Nephron progenitor cell (in vitro differentiated cells): Measurements from ENCODE around the gene LRRC7.

Source experiments
- DNase-seq: peaks from one replicate; pipeline ENCODE4 v3.0.0; 2021
- H3K27ac Mint-ChIP-seq: 2 replicates; pipeline ENCODE4 v1.8.0; 2021; ENCODE audit warnings: mild to moderate bottlenecking, moderate library complexity, mixed read lengths
- H3K27me3 Mint-ChIP-seq: 2 replicates; pipeline ENCODE4 v1.8.0; 2021; ENCODE audit warnings: mild to moderate bottlenecking, low read depth, mixed read lengths; ENCODE audit not compliant: poor library complexity
- H3K36me3 Mint-ChIP-seq: 2 replicates; pipeline ENCODE4 v1.8.0; 2021; ENCODE audit warnings: low read depth, mixed read lengths
- H3K4me1 Mint-ChIP-seq: 2 replicates; pipeline ENCODE4 v1.8.0; 2021; ENCODE audit warnings: mixed read lengths
- H3K4me3 Mint-ChIP-seq: 2 replicates; pipeline ENCODE4 v1.8.0; 2021; ENCODE audit warnings: mild to moderate bottlenecking, moderate library complexity, mixed read lengths
- H3K9me3 Mint-ChIP-seq: 2 replicates; pipeline ENCODE4 v1.8.0; 2021; ENCODE audit warnings: mild to moderate bottlenecking, moderate library complexity, mixed read lengths
- CTCF ChIP-seq: fragments of 200-600 bp; sonication (generic); IDR thresholded peaks from 2 replicates; pipeline ENCODE4 v1.5.0; 2021; ENCODE audit warnings: antibody characterized with exemption

The LRRC7 gene

GRCh38 chr1:70048336-70049094 lies 480.8 kb downstream of the LRRC7 start:
- Mint-ChIP-seq H3K27me3 (peaks cover 8% of the 10 kb centered on the region), H3K4me1 (no peaks in the 10 kb centered on the region), H3K36me3 (no peaks in the 10 kb centered on the region), H3K27ac (no peak overlapping the region), H3K4me3 (no peak overlapping the region), H3K9me3 (no peaks in the 10 kb centered on the region)
- DNase-seq: no peak
- no peak for TF ChIP-seq CTCF

- H3K4me3 Mint-ChIP-seq: no peak overlapping the region
- H3K9me3 Mint-ChIP-seq: no peaks in the 10 kb centered on the region
Observed at GRCh38 chr1:70051926-70052325, 484.2 kb downstream of the LRRC7 start.

GRCh38 chr1:70057500-70057899 lies 489.8 kb downstream of the LRRC7 start:
- no peak for TF ChIP-seq CTCF
- Mint-ChIP-seq H3K4me1 (no peaks in the 10 kb centered on the region), H3K27ac (no peak overlapping the region), H3K27me3 (no peaks in the 10 kb centered on the region), H3K9me3 (no peaks in the 10 kb centered on the region), H3K4me3 (no peak overlapping the region), H3K36me3 (no peaks in the 10 kb centered on the region)
- DNase-seq: no peak

More at GRCh38 chr1:70051926-70052325, 484.2 kb downstream of the LRRC7 start:
- TF ChIP-seq CTCF: no peak
- Mint-ChIP-seq H3K27me3 (peaks cover 3% of the 10 kb centered on the region), H3K4me1 (no peaks in the 10 kb centered on the region), H3K27ac (no peak overlapping the region), H3K36me3 (no peaks in the 10 kb centered on the region)
- no peak for DNase-seq

GRCh38 chr1:70061231-70061630 lies 493.5 kb downstream of the LRRC7 start:
- no peak for DNase-seq
- Mint-ChIP-seq H3K27ac (no peak overlapping the region), H3K4me1 (no peaks in the 10 kb centered on the region), H3K36me3 (no peaks in the 10 kb centered on the region), H3K9me3 (no peaks in the 10 kb centered on the region), H3K27me3 (no peaks in the 10 kb centered on the region), H3K4me3 (no peak overlapping the region)
- TF ChIP-seq CTCF: no peak

- Mint-ChIP-seq H3K4me3 (no peak overlapping the region), H3K27ac (no peak overlapping the region), H3K9me3 (no peaks in the 10 kb centered on the region), H3K4me1 (no peaks in the 10 kb centered on the region), H3K36me3 (no peaks in the 10 kb centered on the region), H3K27me3 (no peaks in the 10 kb centered on the region)
- no peak for TF ChIP-seq CTCF
- DNase-seq: no peak
Observed at GRCh38 chr1:70063861-70064260, 496.1 kb downstream of the LRRC7 start.

- no peaks in the 10 kb centered on the region for H3K4me1 Mint-ChIP-seq
- no peaks in the 10 kb centered on the region for H3K27me3 Mint-ChIP-seq
- no peak for TF ChIP-seq CTCF
- H3K27ac Mint-ChIP-seq: no peak overlapping the region
- H3K9me3 Mint-ChIP-seq: no peaks in the 10 kb centered on the region
- no peak for DNase-seq
- H3K36me3 Mint-ChIP-seq: no peaks in the 10 kb centered on the region
- H3K4me3 Mint-ChIP-seq: no peak overlapping the region
Observed at GRCh38 chr1:70066711-70067110, 499.0 kb downstream of the LRRC7 start.
